ENCODE data around the gene PPP1R13B.

The PPP1R13B gene

GRCh38 chr14:103740991-103741689 is 106.2 kb downstream of the PPP1R13B start:
- no peak for DNase-seq

- no peak for DNase-seq
Observed at GRCh38 chr14:103739793-103740501, 107.4 kb downstream of the PPP1R13B start.

GRCh38 chr14:103739466-103739792 is 107.9 kb downstream of the PPP1R13B start:
- DNase-seq: no peak

- DNase-seq: no peak
Observed at GRCh38 chr14:103738701-103739451, 108.5 kb downstream of the PPP1R13B start.

GRCh38 chr14:103738166-103738565 is 109.2 kb downstream of the PPP1R13B start:
- no peak for DNase-seq

GRCh38 chr14:103737432-103738045 is 109.8 kb downstream of the PPP1R13B start:
- DNase-seq: no peak

GRCh38 chr14:103736546-103737431 is 110.6 kb downstream of the PPP1R13B start:
- DNase-seq: no peak

- DNase-seq: no peak
Observed at GRCh38 chr14:103735815-103736545, 111.4 kb downstream of the PPP1R13B start.

- DNase-seq: no peak
Observed at GRCh38 chr14:103735439-103735814, 111.9 kb downstream of the PPP1R13B start.

GRCh38 chr14:103735022-103735421 is 112.4 kb downstream of the PPP1R13B start:
- no peak for DNase-seq

GRCh38 chr14:103734081-103734888 is 113.1 kb downstream of the PPP1R13B start:
- DNase-seq: no peak

- no peak for DNase-seq
Observed at GRCh38 chr14:103733651-103734050, 113.7 kb downstream of the PPP1R13B start.

- DNase-seq: no peak
Observed at GRCh38 chr14:103732868-103733620, 114.3 kb downstream of the PPP1R13B start.

- DNase-seq: no peak
Observed at GRCh38 chr14:103731916-103732867, 115.2 kb downstream of the PPP1R13B start.

GRCh38 chr14:103731481-103731880 is 115.9 kb downstream of the PPP1R13B start:
- DNase-seq: no peak

GRCh38 chr14:103730490-103731035 is 116.8 kb downstream of the PPP1R13B start:
- no peak for DNase-seq

- no peak for DNase-seq
Observed at GRCh38 chr14:103729496-103730448, 117.6 kb downstream of the PPP1R13B start.

All from GF-D8 (cell line).